NOMO-1 (cell line): ENCODE results near the gene DCAF8L2.
"Not testable (repeated sequence)": the region's sequence is repeated elsewhere in the genome, so short reads cannot be mapped to it uniquely, and the experiment has no call there.

ENCODE experiments used
- DNase-seq, 2 experiments: peaks; one replicate each; lab custom pipeline; 2025; ENCODE audit not compliant: unreplicated experiment in 2 of 2; lab: John Stamatoyannopoulos, UW

Gene DCAF8L2

GRCh38 chrX:27590044-27590443, at the start of gene DCAF8L2:
Gene DCAF8L2 (plus strand): TSS chrX:27590344. CDS start chrX:27746896, 156,552 bp downstream.
- DNase-seq = no peak

GRCh38 chrX:27541161-27541560, 49.0 kb upstream of the DCAF8L2 start:
- not testable (repeated sequence) for DNase-seq

- DNase-seq = no peak
Measured at GRCh38 chrX:27548624-27549023, 41.5 kb upstream of the DCAF8L2 start.

GRCh38 chrX:27549688-27550087, 40.5 kb upstream of the DCAF8L2 start:
- no peak for DNase-seq

GRCh38 chrX:27555514-27555913, 34.6 kb upstream of the DCAF8L2 start:
- no peak for DNase-seq

- no peak for DNase-seq
Measured at GRCh38 chrX:27565992-27566391, 24.2 kb upstream of the DCAF8L2 start.

- no peak for DNase-seq
Measured at GRCh38 chrX:27571164-27571563, 19.0 kb upstream of the DCAF8L2 start.

GRCh38 chrX:27575565-27575964, 14.6 kb upstream of the DCAF8L2 start:
- DNase-seq = no peak

- DNase-seq = no peak
Measured at GRCh38 chrX:27583976-27584375, 6.2 kb upstream of the DCAF8L2 start.

- no peak for DNase-seq
Measured at GRCh38 chrX:27591938-27592337, 1.8 kb downstream of the DCAF8L2 start.

GRCh38 chrX:27597508-27597907, 7.4 kb downstream of the DCAF8L2 start:
- DNase-seq = no peak

- no peak for DNase-seq
Measured at GRCh38 chrX:27598312-27598711, 8.2 kb downstream of the DCAF8L2 start.

- no peak for DNase-seq
Measured at GRCh38 chrX:27599928-27600327, 9.8 kb downstream of the DCAF8L2 start.

GRCh38 chrX:27600686-27601085, 10.5 kb downstream of the DCAF8L2 start:
- no peak for DNase-seq

GRCh38 chrX:27608671-27609070, 18.5 kb downstream of the DCAF8L2 start:
- no peak for DNase-seq

- DNase-seq = no peak
Measured at GRCh38 chrX:27619459-27619858, 29.3 kb downstream of the DCAF8L2 start.

- DNase-seq = no peak
Measured at GRCh38 chrX:27619975-27620374, 29.8 kb downstream of the DCAF8L2 start.

GRCh38 chrX:27622883-27623282, 32.7 kb downstream of the DCAF8L2 start:
- no peak for DNase-seq

- no peak for DNase-seq
Measured at GRCh38 chrX:27626066-27626465, 35.9 kb downstream of the DCAF8L2 start.

- no peak for DNase-seq
Measured at GRCh38 chrX:27633328-27633727, 43.2 kb downstream of the DCAF8L2 start.

GRCh38 chrX:27656581-27656980, 66.4 kb downstream of the DCAF8L2 start:
- DNase-seq = no peak

- DNase-seq = no peak
Measured at GRCh38 chrX:27660878-27661277, 70.7 kb downstream of the DCAF8L2 start.

GRCh38 chrX:27671234-27671633, 81.1 kb downstream of the DCAF8L2 start:
- DNase-seq = no peak

- no peak for DNase-seq
Measured at GRCh38 chrX:27674491-27674890, 84.3 kb downstream of the DCAF8L2 start.
